Psoas muscle (tissue), 8 donors: Measurements from ENCODE around the gene SLC35G6. TPM values are rescaled to one million over a fixed set of nuclear protein-coding genes. Genes with fewer than 3 reads are reported as not detected.
A peak's percentile ranks its signal among the peaks of the same experiment; 100 is the strongest.

Experiments used
- ATAC-seq, 4 donors: fragments of 200-7000 bp; cut with Tn5 transposase; one replicate each; pipeline ENCODE4 v1.9.1; 2020; ENCODE audit warnings: moderate library complexity in 3 of 4, mild to moderate bottlenecking in 2 of 4
- DNase-seq, 2 donors: peaks; one replicate each; pipeline ENCODE4 v3.0.0-alpha.2; 2020
- H3K27ac ChIP-seq: fragments of 200-600 bp; one replicate; pipeline ENCODE4 v1.8.0; 2022
- H3K27me3 ChIP-seq, 3 donors: fragments of 200-600 bp in 1 of 3; one replicate each; pipeline versions ENCODE4 v1.6.1 to v1.8.0; 2013 to 2022; ENCODE audit warnings: low read length in 2 of 3, mild to moderate bottlenecking in 2 of 3, moderate library complexity in 1 of 3; ENCODE audit not compliant: insufficient read depth in 3 of 3
- H3K36me3 ChIP-seq, 2 donors: fragments of 200-600 bp in 1 of 2; one replicate each; pipeline versions ENCODE4 v1.6.1 to v1.8.0; 2013 to 2022; ENCODE audit warnings: low read depth in 1 of 2, mild to moderate bottlenecking in 1 of 2, moderate library complexity in 1 of 2; ENCODE audit not compliant: insufficient read depth in 1 of 2
- H3K4me1 ChIP-seq: fragments of 200-600 bp; one replicate; pipeline ENCODE4 v1.8.0; 2022
- H3K4me3 ChIP-seq: fragments of 200-600 bp; one replicate; pipeline ENCODE4 v1.8.0; 2022; ENCODE audit warnings: mild to moderate bottlenecking
- H3K9me3 ChIP-seq: fragments of 200-600 bp; one replicate; pipeline ENCODE4 v1.8.0; 2022
- WGBS, 3 donors: extraction: QIAGEN DNeasy Blood & Tissue Kit; methylation state at CpG; one replicate each; pipeline versions ENCODE4 v1.1.6 to v1.1.7; 2013; 5-methylcytosine and 5-hydroxymethylcytosine counted together
- intact Hi-C, 2 donors: fragments of 100-400 bp; cut with DNase I; formaldehyde crosslinking; loops; one replicate each; pipeline versions ENCODE4 v1.11.0 to v1.14.2; 2022
- polyA plus RNA-seq, 3 donors: library from polyadenylated mRNA; stranded (reverse); fragments of 200-250 nt; gene quantifications; one replicate each; pipeline ENCODE4 v1.2.3, GENCODE V29; 2013
- total RNA-seq, 4 donors: library from RNA; stranded (reverse); fragmentation: NEBNext Ultra II Directional in 2 of 4; extraction: Animal tissue kit (Norgen Biotek cat#: 25700) in 2 of 4; gene quantifications; one replicate each; pipeline versions ENCODE4 v1.2.1 to v1.2.4, GENCODE V29; 2021 to 2023
- TF ChIP-seq, protein P1 (sequence below): fragments of 200-600 bp; IDR thresholded peaks from one replicate; pipeline ENCODE4 v1.8.0; 2022; ENCODE audit warnings: antibody characterized with exemption
- donor health status: healthy with polysubstance abuse.
- donor health status: DM: no; HTN: no; CAD: no; lungs with moderate emphysema.
- donor health status: Bipolar disorder and iron deficiency.
- donor health status: healthy.
- donor health status: DM: yes; HTN: yes; CAD: no.
- donor health status: DM: no; HTN: no; CAD: no.
- donor health status: DM: no; HTN: no; CAD: no.
- donor health status: DM: yes; HTN: yes; CAD: no.

Gene SLC35G6
- total and polyA plus RNA-seq, 7 donors: 0.05 TPM; not detected in 6

DNA sequence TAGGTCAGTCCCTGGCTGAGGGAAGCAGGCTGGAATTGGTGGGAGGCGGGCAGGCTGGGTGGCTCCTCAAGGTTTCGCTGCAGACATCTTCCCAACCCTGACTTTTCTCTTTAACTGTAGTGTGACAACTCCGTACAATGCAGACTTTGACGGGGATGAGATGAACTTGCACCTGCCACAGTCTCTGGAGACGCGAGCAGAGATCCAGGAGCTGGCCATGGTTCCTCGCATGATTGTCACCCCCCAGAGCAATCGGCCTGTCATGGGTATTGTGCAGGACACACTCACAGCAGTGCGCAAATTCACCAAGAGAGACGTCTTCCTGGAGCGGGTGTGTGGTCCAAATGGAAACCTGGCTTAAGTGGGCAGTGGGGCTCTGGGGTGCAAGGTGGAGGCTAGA, 17.9 kb downstream of the SLC35G6 start:
- peaks cover 20 to 90% of the 10 kb centered on the region in 2 donors for H3K36me3 ChIP-seq
- no peak overlapping the region for H3K4me3 ChIP-seq
- H3K9me3 ChIP-seq: no peaks in the 10 kb centered on the region
- TF ChIP-seq, protein P1, sequence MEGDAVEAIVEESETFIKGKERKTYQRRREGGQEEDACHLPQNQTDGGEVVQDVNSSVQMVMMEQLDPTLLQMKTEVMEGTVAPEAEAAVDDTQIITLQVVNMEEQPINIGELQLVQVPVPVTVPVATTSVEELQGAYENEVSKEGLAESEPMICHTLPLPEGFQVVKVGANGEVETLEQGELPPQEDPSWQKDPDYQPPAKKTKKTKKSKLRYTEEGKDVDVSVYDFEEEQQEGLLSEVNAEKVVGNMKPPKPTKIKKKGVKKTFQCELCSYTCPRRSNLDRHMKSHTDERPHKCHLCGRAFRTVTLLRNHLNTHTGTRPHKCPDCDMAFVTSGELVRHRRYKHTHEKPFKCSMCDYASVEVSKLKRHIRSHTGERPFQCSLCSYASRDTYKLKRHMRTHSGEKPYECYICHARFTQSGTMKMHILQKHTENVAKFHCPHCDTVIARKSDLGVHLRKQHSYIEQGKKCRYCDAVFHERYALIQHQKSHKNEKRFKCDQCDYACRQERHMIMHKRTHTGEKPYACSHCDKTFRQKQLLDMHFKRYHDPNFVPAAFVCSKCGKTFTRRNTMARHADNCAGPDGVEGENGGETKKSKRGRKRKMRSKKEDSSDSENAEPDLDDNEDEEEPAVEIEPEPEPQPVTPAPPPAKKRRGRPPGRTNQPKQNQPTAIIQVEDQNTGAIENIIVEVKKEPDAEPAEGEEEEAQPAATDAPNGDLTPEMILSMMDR: no peak
- 76 to 86% (median 77%) methylated on average over 11 of the region's 11 CpGs for WGBS, 3 donors
- ATAC-seq: no peak
- H3K4me1 ChIP-seq: no peaks in the 10 kb centered on the region
- intact Hi-C loops: no loop called here
- no peaks in the 10 kb centered on the region for H3K27me3 ChIP-seq
- no peak for DNase-seq
- no peak overlapping the region for H3K27ac ChIP-seq

DNA sequence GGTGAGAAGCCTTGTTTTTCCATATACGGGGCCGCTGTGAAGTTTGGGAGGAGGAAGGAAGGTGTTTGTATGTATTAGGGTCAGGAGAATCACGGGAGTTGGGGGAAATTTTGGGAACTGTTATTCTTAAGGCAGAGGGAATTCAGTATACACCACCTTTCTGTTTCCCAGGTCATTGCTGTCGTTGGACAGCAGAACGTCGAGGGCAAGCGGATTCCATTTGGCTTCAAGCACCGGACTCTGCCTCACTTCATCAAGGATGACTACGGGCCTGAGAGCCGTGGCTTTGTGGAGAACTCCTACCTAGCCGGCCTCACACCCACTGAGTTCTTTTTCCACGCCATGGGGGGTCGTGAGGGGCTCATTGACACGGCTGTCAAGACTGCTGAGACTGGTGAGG, 20.5 kb downstream of the SLC35G6 start:
- H3K27ac ChIP-seq: no peak overlapping the region
- DNase-seq (no peak), ATAC-seq (no peak)
- 81 to 84% (median 83%) methylated on average over 14 of the region's 14 CpGs for WGBS, 3 donors
- H3K27me3 ChIP-seq: no peaks in the 10 kb centered on the region
- no peaks in the 10 kb centered on the region for H3K9me3 ChIP-seq
- intact Hi-C loops: no loop called here
- H3K4me3 ChIP-seq: no peak overlapping the region
- peaks cover 20 to 100% of the 10 kb centered on the region in 2 donors for H3K36me3 ChIP-seq
- TF ChIP-seq, protein P1: no peak
- no peaks in the 10 kb centered on the region for H3K4me1 ChIP-seq

DNA sequence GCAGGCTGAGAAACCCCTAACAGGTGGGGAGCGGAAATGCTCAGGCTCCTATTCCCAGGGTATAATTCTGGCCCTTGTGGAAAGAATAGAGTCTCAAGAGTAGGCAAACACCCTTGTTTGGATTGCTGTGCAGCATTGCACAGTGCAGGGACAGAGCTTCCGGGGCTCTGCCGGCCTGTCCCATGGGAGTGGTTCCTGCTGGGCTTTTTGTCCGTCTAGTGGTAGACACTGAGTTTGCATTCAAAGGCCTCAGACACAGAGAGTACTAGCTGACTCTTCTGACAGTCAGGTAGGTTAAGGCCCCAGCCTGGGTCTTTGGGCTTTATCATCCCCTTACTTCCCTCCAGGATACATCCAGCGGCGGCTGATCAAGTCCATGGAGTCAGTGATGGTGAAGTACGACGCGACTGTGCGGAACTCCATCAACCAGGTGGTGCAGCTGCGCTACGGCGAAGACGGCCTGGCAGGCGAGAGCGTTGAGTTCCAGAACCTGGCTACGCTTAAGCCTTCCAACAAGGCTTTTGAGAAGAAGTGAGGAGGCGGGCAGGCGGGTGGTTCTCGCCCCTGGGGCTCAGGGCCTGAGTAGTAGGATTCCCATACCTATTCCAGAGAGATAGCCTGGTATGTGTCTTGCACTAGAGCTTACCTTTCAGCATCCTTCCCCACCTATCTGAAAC, 21.1 kb downstream of the SLC35G6 start:
- TF ChIP-seq, protein P1: no peak
- Histone ChIP-seq H3K9me3 (no peaks in the 10 kb centered on the region), H3K27me3 (no peaks in the 10 kb centered on the region), H3K4me1 (no peaks in the 10 kb centered on the region), H3K36me3 (peaks cover 20 to 100% of the 10 kb centered on the region in 2 donors), H3K27ac (no peak overlapping the region), H3K4me3 (no peak overlapping the region)
- DNase-seq (no peak), ATAC-seq (no peak)
- intact Hi-C loops: no loop called here
- WGBS, 3 donors: 89 to 91% (median 90%) methylated on average over 20 of the region's 20 CpGs

DNA sequence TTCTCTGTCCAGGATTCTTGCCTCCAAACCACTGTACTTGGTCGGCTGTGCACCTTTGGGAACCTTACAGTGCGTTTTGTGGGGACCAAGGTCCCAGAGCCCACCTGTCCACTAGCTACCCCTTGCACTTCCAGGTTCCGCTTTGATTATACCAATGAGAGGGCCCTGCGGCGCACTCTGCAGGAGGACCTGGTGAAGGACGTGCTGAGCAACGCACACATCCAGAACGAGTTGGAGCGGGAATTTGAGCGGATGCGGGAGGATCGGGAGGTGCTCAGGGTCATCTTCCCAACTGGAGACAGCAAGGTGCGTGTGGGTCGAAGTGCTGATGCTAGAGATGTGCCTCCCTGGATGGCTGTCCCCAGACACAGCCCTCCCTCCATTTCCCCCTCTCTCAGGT, 21.7 kb downstream of the SLC35G6 start:
- Histone ChIP-seq H3K36me3 (peaks cover 20 to 100% of the 10 kb centered on the region in 2 donors), H3K4me3 (no peak overlapping the region), H3K4me1 (no peaks in the 10 kb centered on the region), H3K27me3 (no peaks in the 10 kb centered on the region), H3K27ac (no peak overlapping the region), H3K9me3 (no peaks in the 10 kb centered on the region)
- ATAC-seq: peak in 2 of 4 donors; percentile 40 to 53
- TF ChIP-seq, protein P1: no peak
- WGBS, 3 donors: 87 to 89% (median 87%) methylated on average over 14 of the region's 14 CpGs
- DNase-seq: no peak
- intact Hi-C loops: no loop called here

DNA sequence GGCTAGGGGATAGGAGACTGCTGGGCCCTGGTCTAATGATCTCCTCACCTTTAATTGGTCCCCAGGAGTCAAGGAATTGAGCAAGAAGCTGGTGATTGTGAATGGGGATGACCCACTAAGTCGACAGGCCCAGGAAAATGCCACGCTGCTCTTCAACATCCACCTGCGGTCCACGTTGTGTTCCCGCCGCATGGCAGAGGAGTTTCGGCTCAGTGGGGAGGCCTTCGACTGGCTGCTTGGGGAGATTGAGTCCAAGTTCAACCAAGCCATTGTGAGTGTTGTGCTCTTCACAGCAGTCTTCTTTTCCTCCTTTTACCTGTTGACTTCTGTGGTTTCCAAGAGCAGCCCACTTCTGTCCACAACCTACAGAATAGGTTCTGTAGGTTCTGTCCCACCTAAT, 22.3 kb downstream of the SLC35G6 start:
- Histone ChIP-seq H3K9me3 (no peaks in the 10 kb centered on the region), H3K27ac (no peak overlapping the region), H3K36me3 (peaks cover 20 to 100% of the 10 kb centered on the region in 2 donors), H3K4me3 (no peak overlapping the region), H3K4me1 (no peaks in the 10 kb centered on the region), H3K27me3 (no peaks in the 10 kb centered on the region)
- 93 to 94% (median 94%) methylated on average over 8 of the region's 8 CpGs for WGBS, 3 donors
- DNase-seq: no peak
- TF ChIP-seq, protein P1: no peak
- intact Hi-C loops: no loop called here
- ATAC-seq: no peak
